Measurements from ENCODE around the gene CLNK. TPM values are rescaled to one million over a fixed set of nuclear protein-coding genes. Genes with fewer than 3 reads are reported as not detected.

CLNK gene
- total RNA-seq, 2 experiments from 2014 or later: not detected

GRCh38 chr4:10454121-10454520 is 230.4 kb downstream of the CLNK start:
- peaks cover 8% of the 10 kb centered on the region for H3K4me1 Mint-ChIP-seq
- POLR2A ChIA-PET: interaction anchor here (0.5 kb wide), 1 partner anchor 62 kb away, joined by 3 read pairs; no protein-coding TSS in a partner anchor
- H3K27ac Mint-ChIP-seq: no peak overlapping the region
- H3K36me3 Mint-ChIP-seq: peaks cover 51% of the 10 kb centered on the region
- H3K9me3 Mint-ChIP-seq: peaks cover 6% of the 10 kb centered on the region
- no peak for DNase-seq
- no peak for ATAC-seq (ENCODE audit: low read depth)
- peaks cover 4% of the 10 kb centered on the region for H3K27me3 Mint-ChIP-seq
- H3K4me3 Mint-ChIP-seq: no peak overlapping the region

GRCh38 chr4:10448991-10449390 is 235.6 kb downstream of the CLNK start:
- Mint-ChIP-seq H3K9me3 (peaks cover 38% of the 10 kb centered on the region), H3K36me3 (peaks cover 88% of the 10 kb centered on the region), H3K4me1 (no peaks in the 10 kb centered on the region), H3K4me3 (no peak overlapping the region), H3K27me3 (no peaks in the 10 kb centered on the region), H3K27ac (no peak overlapping the region)
- POLR2A ChIA-PET: no interaction called here
- ATAC-seq (ENCODE audit: low read depth) (no peak), DNase-seq (no peak)

GRCh38 chr4:10442976-10443375 is 241.6 kb downstream of the CLNK start:
- ATAC-seq (ENCODE audit: low read depth): no peak
- Mint-ChIP-seq H3K27me3 (no peaks in the 10 kb centered on the region), H3K4me3 (no peak overlapping the region), H3K9me3 (peaks cover 36% of the 10 kb centered on the region), H3K4me1 (peaks cover 5% of the 10 kb centered on the region), H3K27ac (no peak overlapping the region), H3K36me3 (peaks cover 65% of the 10 kb centered on the region)
- POLR2A ChIA-PET: no interaction called here
- DNase-seq: no peak

GRCh38 chr4:10441512-10441911 is 243.1 kb downstream of the CLNK start:
- no peak overlapping the region for H3K4me3 Mint-ChIP-seq
- POLR2A ChIA-PET: no interaction called here
- peaks cover 5% of the 10 kb centered on the region for H3K4me1 Mint-ChIP-seq
- H3K27ac Mint-ChIP-seq: no peak overlapping the region
- ATAC-seq (ENCODE audit: low read depth) (no peak), DNase-seq (no peak)
- H3K36me3 Mint-ChIP-seq: peaks cover 53% of the 10 kb centered on the region
- peaks cover 27% of the 10 kb centered on the region for H3K9me3 Mint-ChIP-seq
- H3K27me3 Mint-ChIP-seq: no peaks in the 10 kb centered on the region

GRCh38 chr4:10438924-10439323 is 245.6 kb downstream of the CLNK start:
- Mint-ChIP-seq H3K9me3 (peaks cover 7% of the 10 kb centered on the region), H3K4me1 (peaks cover 5% of the 10 kb centered on the region), H3K4me3 (no peak overlapping the region), H3K36me3 (peaks cover 28% of the 10 kb centered on the region), H3K27ac (no peak overlapping the region), H3K27me3 (no peaks in the 10 kb centered on the region)
- POLR2A ChIA-PET: no interaction called here
- ATAC-seq (ENCODE audit: low read depth) (no peak), DNase-seq (no peak)

GRCh38 chr4:10437735-10438134 is 246.8 kb downstream of the CLNK start:
- DNase-seq: no peak
- ATAC-seq (ENCODE audit: low read depth): no peak
- H3K4me3 Mint-ChIP-seq: no peak overlapping the region
- peaks cover 2% of the 10 kb centered on the region for H3K4me1 Mint-ChIP-seq
- no peaks in the 10 kb centered on the region for H3K27me3 Mint-ChIP-seq
- H3K9me3 Mint-ChIP-seq: peaks cover 3% of the 10 kb centered on the region
- POLR2A ChIA-PET: no interaction called here
- peaks cover 19% of the 10 kb centered on the region for H3K36me3 Mint-ChIP-seq
- H3K27ac Mint-ChIP-seq: no peak overlapping the region

Other genes with a start within 250 kb of the CLNK start
- gene ZNF518B, start 227.3 kb downstream of the CLNK start, total RNA-seq: 10 to 100 TPM; 26.3 to 35.5 TPM

Data from activated naive CD8-positive, alpha-beta T cell treated with anti-CD3 and anti-CD28 coated beads, Interleukin-2, amount 10 ng/mL, durations not matched to agents 7 days and 5 days (primary cell).